RWPE1 (cell line): Measurements from ENCODE around the gene TLR9.

Experiments
- CTCF ChIA-PET: fragments of 350-600 bp; sonication (Branson Sonifier 250); formaldehyde crosslinking; extraction: SDS; loops from one replicate; lab custom pipeline; 2021; lab: Yijun Ruan, JAX
- POLR2A ChIA-PET: fragments of 400-600 bp; formaldehyde crosslinking; extraction: SDS; loops from one replicate; lab custom pipeline; 2020; ENCODE audit warnings: antibody characterized with exemption; ENCODE audit not compliant: low non-redundant PET; lab: Yijun Ruan, JAX
- DNase-seq: peaks from one replicate; pipeline ENCODE4 v3.0.0; 2012; ENCODE audit warnings: low spot score
- H3K27ac ChIP-seq: fragments of 450-650 bp; 2 replicates; pipeline ENCODE4 v1.5.1; 2017
- CTCF ChIP-seq: fragments of 450-650 bp; conservative IDR thresholded peaks from 2 replicates; pipeline ENCODE4 v1.5.1; 2017; ENCODE audit warnings: low read depth, mild to moderate bottlenecking

TLR9 gene

GRCh38 chr3:52210037-52210436, 15.4 kb downstream of the TLR9 start:
- CTCF ChIA-PET, result no interaction called here
- peak overlapping the region; percentile 29; the same call in 1 of the 2 replicates for H3K27ac ChIP-seq
- POLR2A ChIA-PET, result interaction anchor here (1.0 kb wide), 1 partner anchor 28 kb away, joined by 3 read pairs; no protein-coding TSS in a partner anchor
- no peak for TF ChIP-seq CTCF
- DNase-seq, result no peak

GRCh38 chr3:52208556-52208955, 16.9 kb downstream of the TLR9 start:
- no peak for DNase-seq
- ChIA-PET CTCF (no interaction called here), POLR2A (no interaction called here)
- H3K27ac ChIP-seq, result no peak overlapping the region
- no peak for TF ChIP-seq CTCF

- DNase-seq, result peak; percentile 41
- POLR2A ChIA-PET, result no interaction called here
- CTCF ChIA-PET, result no interaction called here
- no peak overlapping the region for H3K27ac ChIP-seq
- TF ChIP-seq CTCF, result no peak
Measured at GRCh38 chr3:52205727-52206372, 19.6 kb downstream of the TLR9 start.

GRCh38 chr3:52204337-52205073, 20.9 kb downstream of the TLR9 start:
- DNase-seq, result no peak
- peak overlapping the region; percentile 42; the same call in 1 of the 2 replicates for H3K27ac ChIP-seq
- POLR2A ChIA-PET, result no interaction called here
- no peak for TF ChIP-seq CTCF
- CTCF ChIA-PET, result no interaction called here

GRCh38 chr3:52203701-52204100, 21.7 kb downstream of the TLR9 start:
- ChIA-PET CTCF (no interaction called here), POLR2A (no interaction called here)
- DNase-seq, result no peak
- TF ChIP-seq CTCF, result no peak
- H3K27ac ChIP-seq, result no peak overlapping the region

- CTCF ChIA-PET, result interaction anchor here (0.7 to 1.1 kb wide), 3 partner anchors 14 to 21 kb away, joined by 3 read pairs; no protein-coding TSS in a partner anchor
- POLR2A ChIA-PET, result no interaction called here
- no peak for DNase-seq
- TF ChIP-seq CTCF, result no peak
- H3K27ac ChIP-seq, result no peak overlapping the region
Measured at GRCh38 chr3:52202384-52203077, 22.9 kb downstream of the TLR9 start.
